Measurements from ENCODE around the gene CNTLN.
A peak's percentile ranks its signal among the peaks of the same experiment; 100 is the strongest.

CNTLN gene

DNA sequence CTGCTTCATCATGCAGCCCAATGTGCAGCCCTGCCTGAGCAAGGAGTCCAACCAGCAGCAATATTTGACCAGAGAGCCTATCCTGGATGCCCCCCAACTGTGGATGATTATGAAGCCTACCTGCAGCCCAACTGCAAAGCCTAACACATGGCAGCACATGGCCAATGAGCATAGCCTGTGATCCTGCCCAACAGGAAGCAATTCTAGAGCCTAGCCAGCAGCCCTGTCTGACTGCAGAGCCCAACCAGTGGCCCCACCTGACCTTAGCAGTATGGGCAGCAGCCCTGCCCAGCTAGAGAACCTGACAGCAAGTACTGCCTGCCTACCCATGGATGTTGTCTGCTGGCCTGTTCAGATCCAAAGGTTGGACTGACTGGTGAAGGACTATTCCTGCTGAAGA is 346.7 kb downstream of the CNTLN start:
- H3K9me3 ChIP-seq (ENCODE audit: low read length): no peaks in the 10 kb centered on the region
- no peaks in the 10 kb centered on the region for H3K27me3 ChIP-seq (ENCODE audit: insufficient read depth, low read length)
- H2AFZ ChIP-seq (ENCODE audit: low read depth, low read length): no peak overlapping the region
- no peaks in the 10 kb centered on the region for H3K36me3 ChIP-seq (ENCODE audit: insufficient read depth, low read length)
- no peaks in the 10 kb centered on the region for H3K4me1 ChIP-seq (ENCODE audit: insufficient read depth, low read length)
- H3K4me3 ChIP-seq (ENCODE audit: low read length): no peak overlapping the region

DNA sequence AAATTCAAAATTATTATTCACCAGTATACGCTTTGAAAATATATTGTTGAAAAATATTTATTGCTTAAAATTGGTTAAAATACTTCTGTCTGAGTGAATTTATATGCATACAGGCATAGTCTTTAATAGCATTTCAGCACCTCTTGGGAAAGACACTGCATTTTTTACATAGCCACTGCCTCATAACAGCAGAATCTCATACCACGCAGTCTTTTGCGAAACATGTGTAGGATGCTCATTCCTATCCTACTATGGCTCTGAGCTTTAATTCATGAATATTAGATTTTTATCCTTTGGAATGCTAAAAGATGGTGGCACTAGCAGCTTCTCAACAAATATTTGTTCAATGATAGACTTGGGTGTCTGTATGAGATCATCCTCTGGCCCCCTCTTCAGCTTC is 350.1 kb downstream of the CNTLN start:
- no peak overlapping the region for H2AFZ ChIP-seq (ENCODE audit: low read depth, low read length)
- no peaks in the 10 kb centered on the region for H3K36me3 ChIP-seq (ENCODE audit: insufficient read depth, low read length)
- H3K27me3 ChIP-seq (ENCODE audit: insufficient read depth, low read length): no peaks in the 10 kb centered on the region
- H3K4me1 ChIP-seq (ENCODE audit: insufficient read depth, low read length): no peaks in the 10 kb centered on the region
- H3K4me3 ChIP-seq (ENCODE audit: low read length): no peak overlapping the region
- no peaks in the 10 kb centered on the region for H3K9me3 ChIP-seq (ENCODE audit: low read length)

DNA sequence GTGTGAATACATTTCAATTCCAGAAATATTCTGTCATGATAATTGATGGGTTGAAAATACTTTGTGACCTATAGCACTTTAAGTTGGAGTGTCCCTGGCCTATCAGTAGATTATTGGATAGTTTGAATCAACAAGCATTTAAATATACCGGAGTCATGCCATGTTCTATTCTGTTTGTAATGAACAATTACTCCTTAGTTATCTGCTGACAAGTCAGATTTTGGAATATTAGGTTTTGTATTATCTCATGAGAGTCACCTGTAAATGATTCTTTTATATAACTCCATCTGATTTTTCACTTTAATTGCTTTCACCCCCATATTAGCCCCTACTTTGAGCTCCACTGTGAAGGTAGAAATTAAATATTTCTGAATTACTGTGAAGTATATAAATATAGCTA is 351.6 kb downstream of the CNTLN start:
- no peak overlapping the region for H2AFZ ChIP-seq (ENCODE audit: low read depth, low read length)
- H3K9me3 ChIP-seq (ENCODE audit: low read length): no peaks in the 10 kb centered on the region
- H3K27me3 ChIP-seq (ENCODE audit: insufficient read depth, low read length): no peaks in the 10 kb centered on the region
- H3K36me3 ChIP-seq (ENCODE audit: insufficient read depth, low read length): no peaks in the 10 kb centered on the region
- H3K4me1 ChIP-seq (ENCODE audit: insufficient read depth, low read length): no peaks in the 10 kb centered on the region
- H3K4me3 ChIP-seq (ENCODE audit: low read length): no peak overlapping the region

DNA sequence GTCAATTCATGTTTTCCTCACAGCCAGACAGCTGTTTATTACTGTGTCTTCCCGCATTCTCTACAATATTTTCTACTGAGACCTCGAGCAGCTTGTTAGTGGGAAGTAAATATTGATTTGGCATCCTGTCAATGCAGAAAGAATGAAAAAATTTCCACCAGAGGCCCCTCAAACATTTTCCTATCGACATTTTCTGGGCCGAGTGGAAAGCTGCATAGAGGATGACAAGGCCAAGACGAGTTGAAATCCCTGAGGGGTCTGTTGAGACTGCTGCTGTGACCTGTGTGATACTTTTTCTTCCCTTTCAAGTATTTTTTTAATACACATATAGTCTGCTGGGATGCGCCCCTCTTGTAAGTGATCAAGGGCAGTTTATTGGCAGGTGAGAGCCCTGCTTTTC is 352.6 kb downstream of the CNTLN start:
- H2AFZ ChIP-seq (ENCODE audit: low read depth, low read length): no peak overlapping the region
- H3K9me3 ChIP-seq (ENCODE audit: low read length): no peaks in the 10 kb centered on the region
- H3K4me3 ChIP-seq (ENCODE audit: low read length): no peak overlapping the region
- no peaks in the 10 kb centered on the region for H3K27me3 ChIP-seq (ENCODE audit: insufficient read depth, low read length)
- H3K36me3 ChIP-seq (ENCODE audit: insufficient read depth, low read length): no peaks in the 10 kb centered on the region
- H3K4me1 ChIP-seq (ENCODE audit: insufficient read depth, low read length): no peaks in the 10 kb centered on the region

DNA sequence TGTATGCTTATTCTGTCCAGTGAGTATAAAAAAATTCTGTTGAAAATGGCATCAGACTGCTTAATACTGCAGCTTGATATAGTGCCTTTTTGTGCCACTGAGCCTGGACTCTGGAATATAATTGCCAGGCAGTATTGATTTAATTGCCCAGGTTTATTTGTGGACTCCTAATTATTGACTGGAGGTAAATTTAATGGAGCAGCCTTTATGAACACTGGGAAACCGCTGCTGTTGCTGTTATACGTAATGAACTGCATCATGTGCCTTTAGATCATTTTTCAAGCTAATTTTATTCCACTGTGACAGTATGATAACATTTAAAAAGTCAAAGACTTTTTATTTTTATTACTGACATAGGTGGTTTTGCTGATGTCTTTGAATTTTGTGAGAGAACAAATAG is 353.8 kb downstream of the CNTLN start:
- H2AFZ ChIP-seq (ENCODE audit: low read depth, low read length): no peak overlapping the region
- no peaks in the 10 kb centered on the region for H3K36me3 ChIP-seq (ENCODE audit: insufficient read depth, low read length)
- H3K4me1 ChIP-seq (ENCODE audit: insufficient read depth, low read length): no peaks in the 10 kb centered on the region
- H3K9me3 ChIP-seq (ENCODE audit: low read length): no peaks in the 10 kb centered on the region
- no peaks in the 10 kb centered on the region for H3K27me3 ChIP-seq (ENCODE audit: insufficient read depth, low read length)
- H3K4me3 ChIP-seq (ENCODE audit: low read length): no peak overlapping the region

DNA sequence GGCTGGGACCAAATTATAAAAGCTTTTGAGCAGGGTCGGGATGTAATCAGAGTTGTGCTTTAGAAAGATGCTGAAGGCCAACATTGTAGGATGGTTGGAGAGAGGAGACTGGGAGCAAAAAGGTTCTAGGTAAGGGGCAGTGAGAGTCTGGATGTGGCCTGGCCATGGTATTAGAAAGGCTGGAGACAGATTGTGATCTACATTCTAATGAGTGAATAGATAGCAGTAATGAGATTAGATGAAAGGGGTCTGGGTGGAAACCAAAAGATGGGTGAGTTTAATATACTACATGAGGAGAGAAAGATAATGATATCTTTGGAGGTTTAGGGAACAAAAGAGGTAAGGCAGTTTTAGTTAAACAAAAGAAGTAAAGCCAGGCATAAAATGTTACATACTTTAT is 355.3 kb downstream of the CNTLN start:
- no peak overlapping the region for H2AFZ ChIP-seq (ENCODE audit: low read depth, low read length)
- H3K27me3 ChIP-seq (ENCODE audit: insufficient read depth, low read length): no peaks in the 10 kb centered on the region
- H3K36me3 ChIP-seq (ENCODE audit: insufficient read depth, low read length): no peaks in the 10 kb centered on the region

DNA sequence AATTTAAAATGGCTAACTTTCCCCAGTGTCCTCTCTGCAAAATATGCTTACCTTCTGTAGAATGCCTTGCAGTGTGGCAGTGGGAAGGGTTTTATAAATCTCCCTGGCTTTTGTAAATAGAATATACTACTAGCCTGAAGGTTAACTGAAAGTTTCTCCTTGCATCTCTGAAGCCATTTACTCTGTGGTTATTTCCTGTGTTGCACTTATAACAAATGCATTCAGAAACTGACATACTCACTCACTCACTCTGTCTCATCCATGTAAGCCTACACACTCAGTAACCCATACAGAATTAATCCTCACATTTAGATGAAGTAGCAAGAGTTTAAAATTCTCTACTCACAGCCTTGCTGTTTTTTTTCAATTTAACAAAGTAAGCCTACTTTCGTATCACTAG is 356.9 kb downstream of the CNTLN start:
- no peaks in the 10 kb centered on the region for H3K27me3 ChIP-seq (ENCODE audit: insufficient read depth, low read length)
- H3K4me3 ChIP-seq (ENCODE audit: low read length): no peak overlapping the region
- no peaks in the 10 kb centered on the region for H3K36me3 ChIP-seq (ENCODE audit: insufficient read depth, low read length)
- H3K9me3 ChIP-seq (ENCODE audit: low read length): no peaks in the 10 kb centered on the region
- no peak overlapping the region for H2AFZ ChIP-seq (ENCODE audit: low read depth, low read length)
- H3K4me1 ChIP-seq (ENCODE audit: insufficient read depth, low read length): no peaks in the 10 kb centered on the region

More for the DNA sequence above, 355.3 kb downstream of the CNTLN start:
- no peaks in the 10 kb centered on the region for H3K4me1 ChIP-seq (ENCODE audit: insufficient read depth, low read length)
- H3K4me3 ChIP-seq (ENCODE audit: low read length): no peak overlapping the region
- no peaks in the 10 kb centered on the region for H3K9me3 ChIP-seq (ENCODE audit: low read length)

DNA sequence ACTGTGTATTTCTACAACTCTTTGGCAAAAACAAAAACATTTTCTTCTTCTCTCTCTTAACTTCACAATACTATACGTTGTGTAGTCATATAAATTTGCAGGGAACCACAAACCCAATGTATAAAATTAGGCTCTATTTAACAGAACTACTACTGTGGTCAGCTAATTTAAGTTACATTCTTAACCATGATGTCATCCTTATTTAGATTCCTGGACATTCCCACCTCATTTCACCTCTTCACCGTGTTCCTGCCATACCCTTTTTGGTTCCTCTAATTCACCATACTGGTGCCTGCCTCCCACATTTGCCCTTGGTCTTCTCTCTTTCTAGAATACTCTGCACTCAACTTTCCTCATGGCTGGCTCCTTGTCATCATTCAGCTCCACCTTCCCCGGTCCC is 368.4 kb downstream of the CNTLN start:
- Histone ChIP-seq H3K4me1 (ENCODE audit: insufficient read depth, low read length) (no peaks in the 10 kb centered on the region), H3K9me3 (ENCODE audit: low read length) (no peaks in the 10 kb centered on the region)

DNA sequence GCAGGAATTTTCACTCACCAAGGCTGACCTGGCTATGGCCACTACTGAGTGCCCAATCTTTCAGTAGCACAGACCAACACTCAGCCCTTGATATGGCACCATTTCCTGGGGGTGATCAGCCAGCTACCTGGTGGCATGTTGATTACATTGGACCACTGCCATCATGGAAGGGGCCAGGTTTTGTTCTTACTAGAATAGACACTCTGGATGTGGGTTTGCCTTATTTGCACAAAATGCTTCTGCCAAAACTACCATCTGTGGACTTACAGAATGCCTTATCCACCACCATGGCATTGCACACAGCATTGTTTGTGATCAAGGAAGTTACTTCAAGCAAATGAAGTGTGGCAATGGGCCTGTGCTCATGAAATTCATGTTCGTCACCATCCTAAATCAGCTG is 374.3 kb downstream of the CNTLN start:
- no peaks in the 10 kb centered on the region for H3K4me1 ChIP-seq (ENCODE audit: insufficient read depth, low read length)
- H3K27me3 ChIP-seq (ENCODE audit: insufficient read depth, low read length): no peaks in the 10 kb centered on the region
- no peaks in the 10 kb centered on the region for H3K9me3 ChIP-seq (ENCODE audit: low read length)
- no peak overlapping the region for H3K4me3 ChIP-seq (ENCODE audit: low read length)
- no peak overlapping the region for H2AFZ ChIP-seq (ENCODE audit: low read depth, low read length)
- no peaks in the 10 kb centered on the region for H3K36me3 ChIP-seq (ENCODE audit: insufficient read depth, low read length)

More for the DNA sequence above, 368.4 kb downstream of the CNTLN start:
- Histone ChIP-seq H3K4me3 (ENCODE audit: low read length) (no peak overlapping the region), H3K36me3 (ENCODE audit: insufficient read depth, low read length) (no peaks in the 10 kb centered on the region), H3K27me3 (ENCODE audit: insufficient read depth, low read length) (no peaks in the 10 kb centered on the region), H2AFZ (ENCODE audit: low read depth, low read length) (no peak overlapping the region)

DNA sequence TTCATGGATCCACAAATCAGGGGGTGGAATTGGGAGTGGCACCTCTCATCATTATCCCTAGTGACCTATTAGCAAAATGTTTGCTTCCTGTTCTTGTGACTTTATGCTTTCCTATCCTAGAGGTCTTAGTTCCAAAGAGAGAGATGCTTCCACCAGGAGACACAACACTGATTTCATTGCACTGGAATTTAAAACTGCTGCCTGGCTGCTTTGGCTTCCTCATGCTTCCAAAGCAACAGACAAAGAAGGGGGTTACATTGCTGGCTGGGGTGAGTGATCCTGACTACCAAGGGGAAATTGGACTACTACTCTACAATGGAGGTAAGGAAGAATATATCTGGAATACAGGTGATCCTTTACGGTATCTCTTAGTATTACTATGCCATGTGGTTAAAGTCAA is 374.9 kb downstream of the CNTLN start:
- Histone ChIP-seq H3K4me1 (ENCODE audit: insufficient read depth, low read length) (no peaks in the 10 kb centered on the region), H3K4me3 (ENCODE audit: low read length) (no peak overlapping the region), H3K36me3 (ENCODE audit: insufficient read depth, low read length) (no peaks in the 10 kb centered on the region), H3K9me3 (ENCODE audit: low read length) (no peaks in the 10 kb centered on the region), H3K27me3 (ENCODE audit: insufficient read depth, low read length) (no peaks in the 10 kb centered on the region), H2AFZ (ENCODE audit: low read depth, low read length) (no peak overlapping the region)

DNA sequence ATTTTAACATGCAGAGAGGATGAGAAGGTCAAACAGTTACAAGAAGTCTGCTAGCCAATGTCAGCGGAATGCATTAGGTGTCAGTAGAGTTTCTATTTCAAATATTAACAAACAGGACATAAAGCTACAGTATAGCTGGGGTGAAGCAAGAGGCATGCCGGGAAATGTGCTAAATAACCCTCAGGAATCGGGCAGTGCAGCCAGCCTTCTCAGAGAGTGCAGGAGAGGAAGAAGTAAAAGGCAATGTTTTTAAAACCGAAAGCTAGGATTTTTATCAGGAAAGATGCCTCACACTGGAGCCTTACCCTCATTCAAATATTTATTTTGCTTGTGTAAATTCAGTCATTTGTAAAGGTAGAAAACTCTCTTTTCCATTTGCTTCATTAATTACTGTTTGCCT is 384.9 kb downstream of the CNTLN start:
- no peak overlapping the region for H3K4me3 ChIP-seq (ENCODE audit: low read length)
- peaks cover 31% of the 10 kb centered on the region for H3K4me1 ChIP-seq (ENCODE audit: insufficient read depth, low read length)
- no peaks in the 10 kb centered on the region for H3K9me3 ChIP-seq (ENCODE audit: low read length)
- H2AFZ ChIP-seq (ENCODE audit: low read depth, low read length): peak overlapping the region; percentile 80
- H3K36me3 ChIP-seq (ENCODE audit: insufficient read depth, low read length): no peaks in the 10 kb centered on the region
- no peaks in the 10 kb centered on the region for H3K27me3 ChIP-seq (ENCODE audit: insufficient read depth, low read length)

DNA sequence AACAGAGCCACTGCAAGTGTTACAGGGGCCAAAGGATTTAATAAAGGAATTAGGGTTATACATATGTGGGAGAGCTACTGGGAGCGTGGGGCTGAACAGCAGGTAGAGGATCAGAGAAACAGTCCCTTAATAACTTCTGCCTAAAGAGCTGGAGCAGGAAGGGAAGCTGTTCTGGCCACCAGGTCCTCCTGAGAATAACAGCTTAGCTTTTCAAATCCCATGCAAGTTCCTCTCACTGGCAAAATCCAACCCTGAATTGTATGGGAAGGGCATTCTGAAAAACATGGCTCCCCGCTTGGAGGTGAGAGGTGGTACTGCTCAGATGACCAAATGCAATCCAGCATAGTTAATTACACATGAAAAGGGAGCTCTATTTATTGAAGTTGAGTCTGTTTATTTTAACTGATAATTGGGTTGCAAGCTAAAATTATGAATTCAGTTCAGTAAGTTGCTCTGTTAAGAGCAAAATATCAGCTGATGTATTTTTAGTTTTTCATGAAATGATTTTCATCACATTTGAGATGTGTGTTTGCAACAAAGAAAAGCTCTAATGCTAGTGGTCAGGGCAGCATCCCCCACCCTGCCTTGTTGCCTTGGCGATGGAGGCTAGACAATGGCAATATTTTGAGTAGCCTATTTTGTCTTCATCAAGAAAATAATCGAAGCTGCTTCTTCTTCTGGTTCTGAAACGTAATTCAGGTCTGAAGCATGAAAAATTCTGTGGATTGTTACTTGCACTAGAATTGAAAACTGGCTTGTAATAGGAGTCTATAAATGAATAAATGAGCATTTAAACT is 385.6 kb downstream of the CNTLN start:
- Histone ChIP-seq H3K27me3 (ENCODE audit: insufficient read depth, low read length) (no peaks in the 10 kb centered on the region), H3K36me3 (ENCODE audit: insufficient read depth, low read length) (no peaks in the 10 kb centered on the region), H3K4me3 (ENCODE audit: low read length) (no peak overlapping the region), H2AFZ (ENCODE audit: low read depth, low read length) (peak overlapping the region; percentile 80), H3K4me1 (ENCODE audit: insufficient read depth, low read length) (peaks cover 35% of the 10 kb centered on the region), H3K9me3 (ENCODE audit: low read length) (no peaks in the 10 kb centered on the region)

DNA sequence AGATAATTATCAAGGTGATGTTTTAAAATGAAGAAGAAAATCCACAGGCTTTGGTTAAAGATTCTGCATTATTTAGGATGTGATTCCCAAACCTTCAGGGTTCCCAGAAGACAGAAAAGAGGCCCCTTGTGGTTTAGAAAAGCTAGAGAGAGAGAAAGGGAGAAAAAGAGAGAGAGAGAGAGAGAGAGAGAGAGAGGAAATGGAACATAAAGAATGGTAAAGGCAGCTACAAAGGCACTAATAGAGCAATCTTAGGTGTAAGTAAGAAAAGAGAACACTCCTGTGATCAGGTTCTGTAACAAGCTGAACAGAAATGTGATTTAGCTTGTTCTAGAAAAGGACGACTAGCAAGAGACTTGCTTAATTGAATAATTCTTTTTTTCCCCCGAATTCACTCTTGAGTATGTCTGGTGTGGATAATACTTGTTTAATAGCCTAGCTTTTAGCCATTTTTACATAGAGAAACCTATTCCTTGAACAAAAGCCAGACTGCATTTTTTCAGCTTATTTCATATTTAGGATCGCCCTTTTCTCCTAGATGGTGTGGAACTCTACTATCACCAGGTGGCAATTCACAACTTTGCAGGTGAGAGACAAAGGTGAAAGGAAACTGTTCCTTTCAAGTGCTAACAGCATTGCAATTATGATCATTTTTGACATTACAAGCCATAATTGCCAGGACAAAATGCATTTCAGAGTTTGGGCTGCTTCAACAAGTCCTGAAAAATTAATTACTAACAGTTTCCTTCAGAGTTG is 386.4 kb downstream of the CNTLN start:
- Histone ChIP-seq H3K9me3 (ENCODE audit: low read length) (no peaks in the 10 kb centered on the region), H2AFZ (ENCODE audit: low read depth, low read length) (peak overlapping the region; percentile 80), H3K4me1 (ENCODE audit: insufficient read depth, low read length) (peaks cover 35% of the 10 kb centered on the region), H3K27me3 (ENCODE audit: insufficient read depth, low read length) (no peaks in the 10 kb centered on the region), H3K4me3 (ENCODE audit: low read length) (no peak overlapping the region), H3K36me3 (ENCODE audit: insufficient read depth, low read length) (no peaks in the 10 kb centered on the region)
